Eye (tissue), 1 donor: ENCODE data around the gene TBC1D4.

Experiments used
- DNase-seq: peaks from one replicate; pipeline ENCODE4 v3.0.0-alpha.2; 2015

TBC1D4 gene

GRCh38 chr13:75415694-75416093, 66.3 kb downstream of the TBC1D4 start:
- no peak for DNase-seq

GRCh38 chr13:75415171-75415570, 66.8 kb downstream of the TBC1D4 start:
- no peak for DNase-seq

- DNase-seq, result no peak
These were observed 67.7 kb downstream of the TBC1D4 start for GRCh38 chr13:75414036-75414827.

- no peak for DNase-seq
These were observed 69.9 kb downstream of the TBC1D4 start for GRCh38 chr13:75411924-75412537.

GRCh38 chr13:75410207-75410606, 71.8 kb downstream of the TBC1D4 start:
- no peak for DNase-seq

GRCh38 chr13:75407998-75408397, 74.0 kb downstream of the TBC1D4 start:
- no peak for DNase-seq

GRCh38 chr13:75407473-75407872, 74.5 kb downstream of the TBC1D4 start:
- DNase-seq, result no peak

GRCh38 chr13:75405976-75406703, 75.8 kb downstream of the TBC1D4 start:
- DNase-seq, result peak; percentile 90

- DNase-seq, result peak; percentile 80
These were observed 77.2 kb downstream of the TBC1D4 start for GRCh38 chr13:75404726-75405125.

- peak; percentile 64 for DNase-seq
These were observed 79.2 kb downstream of the TBC1D4 start for GRCh38 chr13:75402787-75403186.

- no peak for DNase-seq
These were observed 81.2 kb downstream of the TBC1D4 start for GRCh38 chr13:75400775-75401174.

- DNase-seq, result no peak
These were observed 82.1 kb downstream of the TBC1D4 start for GRCh38 chr13:75399879-75400217.

- DNase-seq, result no peak
These were observed 82.6 kb downstream of the TBC1D4 start for GRCh38 chr13:75399168-75399878.

- no peak for DNase-seq
These were observed 83.9 kb downstream of the TBC1D4 start for GRCh38 chr13:75398072-75398471.

- DNase-seq, result no peak
These were observed 86.1 kb downstream of the TBC1D4 start for GRCh38 chr13:75395901-75396300.

- DNase-seq, result no peak
These were observed 86.9 kb downstream of the TBC1D4 start for GRCh38 chr13:75395066-75395465.

GRCh38 chr13:75393839-75394520, 88.0 kb downstream of the TBC1D4 start:
- DNase-seq, result no peak

- no peak for DNase-seq
These were observed 90.4 kb downstream of the TBC1D4 start for GRCh38 chr13:75391432-75392100.

GRCh38 chr13:75390229-75390628, 91.7 kb downstream of the TBC1D4 start:
- DNase-seq, result no peak

GRCh38 chr13:75385708-75386083, 96.3 kb downstream of the TBC1D4 start:
- DNase-seq, result no peak

- no peak for DNase-seq
These were observed 96.9 kb downstream of the TBC1D4 start for GRCh38 chr13:75384879-75385707.
